HK-2 (cell line): Measurements from ENCODE around the gene ULBP1.
A peak's percentile ranks its signal among the peaks of the same experiment; 100 is the strongest.
"Not testable (repeated sequence)": the region's sequence is repeated elsewhere in the genome, so short reads cannot be mapped to it uniquely, and the experiment has no call there.

Experiments
- DNase-seq: peaks from one replicate; pipeline ENCODE4 v3.0.0-alpha.2; 2018; ENCODE audit not compliant: unreplicated experiment

Gene ULBP1, protein sequence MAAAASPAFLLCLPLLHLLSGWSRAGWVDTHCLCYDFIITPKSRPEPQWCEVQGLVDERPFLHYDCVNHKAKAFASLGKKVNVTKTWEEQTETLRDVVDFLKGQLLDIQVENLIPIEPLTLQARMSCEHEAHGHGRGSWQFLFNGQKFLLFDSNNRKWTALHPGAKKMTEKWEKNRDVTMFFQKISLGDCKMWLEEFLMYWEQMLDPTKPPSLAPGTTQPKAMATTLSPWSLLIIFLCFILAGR

GRCh38 chr6:149963462-149964307 lies at the start of gene ULBP1:
TSS of gene ULBP1 (plus strand) at chr6:149963943. CDS start at chr6:149964050, 107 bp downstream.
- peak; percentile 66 for DNase-seq

GRCh38 chr6:149915970-149916865 lies 47.5 kb upstream of the ULBP1 start:
- no peak for DNase-seq

DNA sequence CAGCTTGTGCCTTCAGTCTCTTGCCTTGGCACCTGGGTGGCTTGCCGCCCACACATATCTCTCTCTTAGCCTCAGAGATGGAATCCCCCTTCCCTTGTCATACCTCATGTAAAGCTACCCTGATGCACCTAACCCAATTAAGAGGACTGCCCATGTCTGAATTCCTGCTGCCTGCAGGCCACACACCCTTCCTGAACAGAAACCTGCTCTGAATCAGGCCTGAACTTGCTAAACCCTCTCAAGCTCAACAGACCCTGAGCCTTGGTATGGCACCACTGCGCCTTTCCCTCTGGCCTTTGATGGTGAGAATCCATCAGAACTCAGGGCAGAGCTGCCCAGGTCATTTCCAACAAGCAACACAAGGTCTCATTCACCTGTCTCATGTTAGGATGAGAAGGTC lies 46.1 kb upstream of the ULBP1 start:
- no peak for DNase-seq

DNA sequence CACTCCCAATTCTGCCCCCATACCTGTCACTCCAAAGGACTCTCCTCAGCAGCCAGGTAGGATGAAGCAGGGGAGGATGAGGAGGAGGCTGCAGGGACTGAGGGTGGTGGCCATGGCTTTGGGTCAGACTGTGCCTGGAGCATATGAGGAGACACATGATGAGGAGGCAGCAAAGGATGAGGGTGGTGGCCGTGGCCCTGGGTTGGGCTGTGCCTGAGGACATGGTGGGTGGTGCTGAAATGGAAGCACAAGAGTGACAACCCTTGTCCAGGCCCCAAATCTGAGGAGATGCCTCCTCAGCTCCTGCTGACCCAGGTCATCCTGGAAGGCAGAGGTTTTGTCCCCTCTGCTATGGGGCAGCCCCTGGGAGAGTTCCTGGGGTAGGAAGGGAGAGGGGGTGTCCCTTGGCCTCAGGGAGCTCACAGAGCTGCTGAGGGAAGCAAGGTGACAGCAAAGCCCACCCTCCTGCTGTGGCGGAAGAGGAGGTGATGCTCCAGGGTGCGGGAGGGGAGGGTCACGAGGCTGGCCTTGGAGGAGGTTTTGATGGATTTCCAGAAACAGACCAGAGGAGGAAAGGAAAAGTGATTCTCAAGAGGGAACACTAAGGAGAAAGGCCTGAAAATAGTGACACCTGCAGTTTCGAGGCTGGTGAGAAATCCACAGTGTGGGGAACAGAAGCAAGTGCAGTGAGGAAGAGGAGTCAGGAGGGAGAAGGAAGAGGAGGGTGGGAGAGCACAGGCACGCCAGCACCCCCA lies 45.4 kb upstream of the ULBP1 start:
- no peak for DNase-seq

DNA sequence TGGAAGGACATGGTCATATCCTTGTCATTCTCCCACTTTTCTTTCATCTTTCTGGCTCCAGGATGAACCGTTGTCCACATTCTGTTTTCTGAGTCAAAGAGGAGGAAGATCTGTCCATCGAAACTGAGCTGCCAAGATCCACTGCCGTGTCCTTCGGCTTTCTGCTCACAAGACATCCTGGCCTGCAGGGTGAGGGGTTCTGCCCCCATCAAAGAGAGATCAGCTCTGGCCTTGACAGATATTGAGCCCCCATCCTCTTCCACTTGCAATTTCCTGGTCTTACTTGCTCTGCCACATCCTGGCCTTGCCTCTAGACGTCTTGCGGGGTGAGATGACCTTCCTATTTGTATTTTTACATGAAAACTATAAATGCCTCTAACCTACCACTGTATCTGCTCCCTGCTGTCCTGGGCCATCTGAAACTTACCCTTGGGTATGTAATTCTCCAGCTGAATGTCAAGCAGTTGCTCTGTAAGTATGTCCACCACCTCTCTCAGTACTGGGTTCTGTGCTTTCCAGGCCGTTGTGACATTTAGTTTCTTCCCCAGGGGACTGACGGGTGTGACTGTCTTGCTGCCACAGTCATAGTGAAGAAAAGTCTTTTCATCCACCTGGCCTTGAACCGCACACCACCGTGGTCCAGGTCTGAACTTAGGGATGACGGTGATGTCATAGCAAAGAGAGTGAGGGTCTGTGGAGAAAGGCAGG lies 44.5 kb upstream of the ULBP1 start:
- not testable (repeated sequence) for DNase-seq

DNA sequence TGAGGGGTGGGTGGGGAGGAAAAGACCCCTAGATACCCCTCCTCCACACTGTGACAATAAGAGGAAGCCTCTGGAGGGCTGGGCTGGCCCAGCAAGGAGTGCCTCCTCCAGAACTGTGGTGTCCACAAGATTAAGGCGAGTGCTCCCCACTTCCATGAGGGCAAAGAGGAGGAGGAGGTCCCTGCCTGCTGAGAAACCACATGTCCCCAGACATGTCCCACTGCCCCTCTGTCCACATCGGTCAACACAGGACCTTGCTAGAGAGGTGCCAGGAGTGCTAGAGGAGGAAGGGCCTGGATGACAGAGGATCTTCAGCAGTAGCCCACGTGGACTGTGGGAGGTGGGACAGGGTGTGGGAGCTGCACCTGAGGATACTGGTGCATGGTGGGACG lies 43.9 kb upstream of the ULBP1 start:
- no peak for DNase-seq

DNA sequence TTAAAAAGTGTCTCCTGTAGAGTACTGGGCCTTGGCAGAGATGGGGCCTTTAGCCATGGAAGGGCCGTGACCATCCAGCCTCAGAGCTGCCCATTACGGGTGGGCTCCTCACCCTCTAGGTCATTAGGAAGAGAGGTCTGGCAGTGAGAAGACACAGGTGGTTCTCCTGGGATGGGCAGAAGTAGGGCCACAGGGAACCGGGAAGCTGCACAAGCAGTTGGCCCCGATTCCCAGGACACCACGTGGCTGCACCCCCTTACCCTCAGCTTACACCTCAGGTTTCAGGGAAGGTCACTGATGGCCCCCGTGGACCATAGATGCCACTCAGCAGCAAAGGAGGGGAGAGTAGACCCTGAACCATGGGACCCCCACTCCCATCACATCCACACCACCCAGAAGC lies 42.4 kb upstream of the ULBP1 start:
- DNase-seq: no peak

- DNase-seq: not testable (repeated sequence)
Observed at GRCh38 chr6:149922091-149922490, 41.7 kb upstream of the ULBP1 start.

GRCh38 chr6:149922642-149923326 lies 41.0 kb upstream of the ULBP1 start, which contains the start of gene RAET1G:
TSS of gene RAET1G (minus strand) at chr6:149923121. CDS start at chr6:149923010, 111 bp downstream.
- DNase-seq: peak; percentile 86

DNA sequence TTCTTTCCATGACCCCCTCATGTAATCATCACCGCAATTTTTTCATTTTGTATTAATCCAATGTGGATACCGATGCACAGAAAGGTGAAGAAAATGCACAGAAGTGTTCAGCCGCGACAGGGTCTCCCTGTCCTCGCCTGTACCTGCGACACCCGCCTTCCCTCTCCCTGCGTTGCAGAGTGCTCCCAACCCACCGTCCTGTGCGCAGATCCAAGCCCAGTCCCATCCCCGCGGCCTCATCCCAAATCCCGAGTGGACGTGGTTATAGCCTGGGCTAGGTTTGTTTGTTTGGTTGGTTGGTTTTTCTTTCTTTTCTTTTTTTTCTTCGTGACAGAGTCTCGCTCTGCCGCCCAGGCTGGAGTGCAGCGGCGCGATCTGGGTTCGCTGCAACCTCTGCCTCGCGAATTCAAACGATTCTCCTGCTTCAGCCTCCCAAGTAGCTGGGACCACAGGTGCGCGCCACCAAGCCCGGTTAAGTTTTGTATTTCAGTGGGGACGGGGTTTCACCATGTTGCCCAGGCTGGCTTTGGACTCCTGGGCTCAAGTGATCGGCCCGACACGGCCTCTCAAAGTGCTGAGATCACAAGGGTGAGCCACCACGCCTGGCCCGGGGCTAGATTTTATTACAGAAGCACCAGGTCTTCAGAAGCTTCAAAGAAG lies 40.3 kb upstream of the ULBP1 start:
- DNase-seq: no peak

GRCh38 chr6:149924206-149924932 lies 39.4 kb upstream of the ULBP1 start:
- DNase-seq: no peak

DNA sequence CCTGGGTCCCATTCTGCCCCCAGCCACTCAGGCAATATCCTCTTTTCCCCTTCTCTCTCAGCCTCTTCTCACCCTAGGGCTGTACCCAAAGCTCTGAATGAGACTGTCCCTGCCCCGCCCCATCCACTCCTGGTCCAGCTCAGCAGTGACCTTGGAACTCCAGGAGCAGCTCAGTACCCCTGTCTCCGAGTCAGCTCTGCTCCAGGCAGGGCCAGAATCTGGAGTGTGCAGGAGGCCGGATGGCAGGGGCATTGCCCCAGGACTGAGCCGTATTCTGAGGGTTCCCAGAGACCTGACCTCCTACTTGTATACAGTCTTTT lies 38.9 kb upstream of the ULBP1 start:
- no peak for DNase-seq

GRCh38 chr6:149925253-149925973 lies 38.3 kb upstream of the ULBP1 start:
- DNase-seq: no peak

DNA sequence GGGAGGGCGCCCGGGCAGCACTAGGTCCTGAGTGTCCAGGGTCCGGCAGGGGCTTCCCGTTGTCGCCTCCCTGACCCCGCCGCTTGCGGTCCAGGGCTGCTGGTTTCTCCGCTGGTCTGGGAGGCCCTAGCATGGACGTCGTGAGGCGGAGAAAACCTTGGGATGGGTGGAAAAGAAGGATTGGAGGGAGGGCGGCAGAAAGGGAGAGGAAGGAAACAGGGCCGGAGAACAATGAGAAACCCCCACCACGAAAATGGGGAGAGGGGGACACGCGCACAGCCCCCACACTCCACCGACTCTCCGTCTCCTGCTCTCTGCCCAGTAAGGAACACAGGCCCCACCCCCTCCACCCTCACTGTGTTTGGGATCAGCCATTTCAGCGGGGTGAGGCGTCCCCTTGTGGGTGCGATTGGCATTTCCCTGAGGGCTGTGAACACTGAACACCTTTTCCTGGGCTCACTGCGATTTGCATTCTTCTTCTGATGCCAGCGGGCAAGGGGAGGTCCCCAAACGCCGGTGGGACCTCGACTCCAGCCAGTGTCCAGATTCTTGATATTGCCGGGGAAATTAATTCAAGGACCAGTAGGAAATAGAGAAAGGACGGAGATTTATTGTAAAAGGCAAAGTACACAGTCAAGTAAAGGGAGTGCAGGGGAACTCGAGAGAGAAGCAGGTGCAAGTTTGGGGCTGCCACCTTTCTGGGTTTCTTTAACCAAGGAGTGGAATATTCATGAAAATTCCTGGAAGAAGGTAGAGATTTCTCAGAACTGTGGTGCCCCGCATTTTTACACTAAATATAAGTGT lies 37.6 kb upstream of the ULBP1 start:
- DNase-seq: peak; percentile 80

- DNase-seq: not testable (repeated sequence)
Observed at GRCh38 chr6:149927025-149927424, 36.7 kb upstream of the ULBP1 start.

DNA sequence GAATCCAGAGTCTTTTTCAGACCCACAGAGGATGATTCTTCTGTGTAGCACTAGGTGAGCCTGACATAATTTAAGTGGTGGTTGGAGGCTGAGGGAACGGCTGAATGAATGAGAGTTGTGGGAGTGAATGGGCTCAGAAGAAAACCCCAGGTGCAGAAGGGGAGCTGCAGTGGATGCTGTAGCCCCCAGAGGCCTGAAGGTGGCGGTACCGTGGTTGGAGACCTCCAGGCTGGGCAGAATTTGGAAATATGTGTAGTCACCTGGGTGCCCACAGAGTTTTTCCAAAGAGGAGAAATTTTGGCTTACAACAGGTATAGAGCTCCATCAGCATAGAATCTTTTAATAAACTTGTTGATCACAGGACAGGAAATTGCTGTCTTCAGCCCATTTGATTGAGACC lies 34.3 kb upstream of the ULBP1 start:
- DNase-seq: no peak

- no peak for DNase-seq
Observed at GRCh38 chr6:149931501-149931900, 32.2 kb upstream of the ULBP1 start.

DNA sequence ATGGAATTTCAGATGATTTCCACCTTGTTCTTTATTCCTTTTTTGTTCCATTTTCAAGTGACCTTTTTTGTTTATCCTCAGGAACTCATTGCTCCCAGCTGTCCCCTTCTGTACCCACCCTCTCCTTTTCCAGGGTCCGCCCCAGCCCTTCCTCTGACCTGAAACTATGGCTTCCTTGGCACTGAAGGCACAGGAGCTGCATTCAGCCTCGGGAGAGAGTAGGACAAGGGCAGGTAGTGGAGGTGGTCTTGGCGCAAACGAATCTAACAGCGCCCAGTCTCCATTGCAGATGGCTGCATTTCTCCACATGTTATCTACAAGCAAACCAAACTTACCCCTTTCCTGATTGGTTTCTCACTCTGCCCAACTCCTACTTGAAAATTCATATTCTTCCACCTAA lies 30.7 kb upstream of the ULBP1 start:
- no peak for DNase-seq
